Measurements from ENCODE around the gene NUDT4. TPM values are rescaled to one million over a fixed set of nuclear protein-coding genes. Genes with fewer than 3 reads are reported as not detected.

NUDT4 gene
- total RNA-seq, 2 donors from 2014 or later = 59.7 to 66.9 TPM

- TF ChIP-seq POLR2A (IDR thresholded peaks at IDR 0.05) = no peak
- no peak for TF ChIP-seq CTCF (IDR thresholded peaks at IDR 0.05)
- intact Hi-C loops (cut with DNase I) = no loop called here
- DNase-seq (no peak), ATAC-seq (no peak)
- H3K36me3 ChIP-seq (replicated peaks in 1 of 2; ENCODE audit: insufficient read depth in 1 of 2, low read depth in 2 of 2) = no peaks in the 10 kb centered on the region
- H3K27ac ChIP-seq = no peak overlapping the region
- 14 to 15% methylated on average over 12 of the region's 12 CpGs for WGBS, 2 donors
- no peaks in the 10 kb centered on the region for H3K27me3 ChIP-seq
- H3K4me3 ChIP-seq = no peak overlapping the region
- no peaks in the 10 kb centered on the region for H3K9me3 ChIP-seq
- peaks cover 16% of the 10 kb centered on the region for H3K4me1 ChIP-seq
These were observed 62.5 kb downstream of the NUDT4 start for GRCh38 chr12:93440043-93440835.

- DNase-seq = peak; percentile 16 to 42 (median 30)
- H3K36me3 ChIP-seq (replicated peaks in 1 of 2; ENCODE audit: insufficient read depth in 1 of 2, low read depth in 2 of 2) = no peaks in the 10 kb centered on the region
- ATAC-seq = peak; percentile 19
- TF ChIP-seq CTCF (IDR thresholded peaks at IDR 0.05) (no peak), POLR2A (IDR thresholded peaks at IDR 0.05) (no peak)
- H3K9me3 ChIP-seq = no peaks in the 10 kb centered on the region
- WGBS, 2 donors = 1 to 2% methylated on average over 12 to 50 of the region's 55 CpGs
- peaks cover 16% of the 10 kb centered on the region for H3K4me1 ChIP-seq
- no peaks in the 10 kb centered on the region for H3K27me3 ChIP-seq
- H3K27ac ChIP-seq = peak overlapping the region; percentile 56 to 94 (median 88)
- peak overlapping the region; percentile 79 to 100 for H3K4me3 ChIP-seq
- intact Hi-C loops (cut with DNase I) = no loop called here
These were observed 63.4 kb downstream of the NUDT4 start for GRCh38 chr12:93441081-93441616.

- intact Hi-C loops (cut with DNase I) = no loop called here
- 1% methylated on average over 87 of the region's 105 CpGs; no CpG with 5 or more reads in 1 of the 2 donors for WGBS, 2 donors
- peak; percentile 94 to 96 (median 96) for DNase-seq
- Histone ChIP-seq H3K36me3 (replicated peaks in 1 of 2; ENCODE audit: insufficient read depth in 1 of 2, low read depth in 2 of 2) (no peaks in the 10 kb centered on the region), H3K4me3 (peak within 1 kb of the TSS; percentile 79 to 100), H3K27me3 (no peaks in the 10 kb centered on the region), H3K4me1 (peaks cover 16% of the 10 kb centered on the region), H3K27ac (peak within 1 kb of the TSS; percentile 56 to 94 (median 88)), H3K9me3 (no peaks in the 10 kb centered on the region)
- TF ChIP-seq CTCF (IDR thresholded peaks at IDR 0.05) (peak in 2 of 7 experiments; percentile 17 to 32), POLR2A (IDR thresholded peaks at IDR 0.05) (peak; percentile 53 to 77 (median 73))
- ATAC-seq = peak; percentile 96
These were observed 64.1 kb downstream of the NUDT4 start, which contains the start of gene UBE2N for GRCh38 chr12:93441617-93442410. TSS of gene UBE2N (minus strand) at chr12:93441947. CDS start at chr12:93441884, 63 bp downstream.

GRCh38 chr12:93442411-93443340 is 65.0 kb downstream of the NUDT4 start:
- no peak for DNase-seq
- 3% methylated on average over 18 to 19 of the region's 19 CpGs for WGBS, 2 donors
- intact Hi-C loops (cut with DNase I) = no loop called here
- TF ChIP-seq POLR2A (IDR thresholded peaks at IDR 0.05) (no peak), CTCF (IDR thresholded peaks at IDR 0.05) (no peak)
- Histone ChIP-seq H3K36me3 (replicated peaks in 1 of 2; ENCODE audit: insufficient read depth in 1 of 2, low read depth in 2 of 2) (no peaks in the 10 kb centered on the region), H3K4me1 (peaks cover 16% of the 10 kb centered on the region), H3K27me3 (no peaks in the 10 kb centered on the region), H3K27ac (peak overlapping the region; percentile 56 to 94 (median 88)), H3K9me3 (no peaks in the 10 kb centered on the region), H3K4me3 (peak overlapping the region; percentile 49 to 100)
- no peak for ATAC-seq
